ENCODE results near the gene ZNF878. TPM values are rescaled to one million over a fixed set of nuclear protein-coding genes. Genes with fewer than 3 reads are reported as not detected.

The ZNF878 gene
- total RNA-seq, 2 experiments from 2014 or later: 0.12 to 0.52 TPM

DNA sequence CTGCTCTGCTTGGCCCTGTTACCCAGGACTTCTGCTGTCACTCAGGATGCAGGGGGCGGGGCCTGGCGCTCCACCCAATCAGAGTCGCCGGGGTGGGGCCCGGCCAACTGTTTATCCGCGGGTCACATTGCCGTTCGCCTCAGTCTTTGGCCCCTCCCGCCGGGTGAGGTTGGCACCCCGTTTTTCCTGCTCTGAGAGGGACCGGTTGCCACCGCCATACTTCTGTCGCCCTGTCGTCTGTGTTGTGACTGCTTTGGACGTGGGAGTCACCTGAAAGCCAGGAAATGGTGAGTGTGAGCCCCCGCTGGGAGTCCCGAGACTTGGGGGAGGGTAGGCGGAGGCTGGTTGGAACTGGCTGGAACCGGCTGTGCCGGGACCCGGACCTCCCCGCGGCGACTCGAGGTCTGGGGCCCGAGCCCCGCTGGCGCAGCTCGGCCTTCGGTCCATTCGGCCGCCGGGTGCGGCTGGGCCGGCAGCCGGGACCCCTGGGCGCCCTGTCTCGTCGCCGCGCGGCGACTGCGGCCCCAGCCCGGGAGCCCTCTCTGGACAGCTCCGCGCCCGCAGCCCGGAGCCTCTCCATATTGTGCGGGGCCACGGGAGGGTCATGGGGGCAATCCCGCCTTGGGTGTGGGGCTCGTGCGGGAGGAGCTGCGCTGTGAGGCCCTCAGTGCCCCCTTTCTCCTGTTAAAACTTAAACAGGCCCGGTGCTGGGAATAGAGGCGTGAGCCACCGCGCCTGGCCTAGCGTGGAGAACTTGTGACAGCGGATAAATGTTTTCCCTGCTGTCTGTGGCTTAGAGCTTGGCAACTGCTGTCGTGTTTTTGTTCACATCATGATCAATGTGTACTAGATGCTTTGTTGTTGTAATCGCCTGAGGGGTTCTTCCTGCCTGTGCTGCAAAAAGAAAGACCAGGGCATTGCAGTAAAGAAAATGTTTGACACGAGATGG, 12.1 kb upstream of the ZNF878 start, which contains the start of gene ZNF844:
ZNF844 (plus strand) TSS at position 142 of the 949 bp plus-strand sequence; CDS start at position 285, 143 bp downstream.
- Mint-ChIP-seq H3K27ac (peak within 1 kb of the TSS; percentile 88), H3K9me3 (peaks cover 8% of the 10 kb centered on the region), H3K4me3 (peak within 1 kb of the TSS; percentile 78), H3K36me3 (ENCODE audit: low read depth) (peaks cover 6% of the 10 kb centered on the region), H3K27me3 (no peaks in the 10 kb centered on the region), H3K4me1 (peaks cover 10% of the 10 kb centered on the region)
- ChIA-PET CTCF (interaction anchor here (0.6 kb wide), 1 partner anchor 84 kb away, joined by 3 read pairs; no protein-coding TSS in a partner anchor), POLR2A (no interaction called here)
- DNase-seq: peak; percentile 69

- H3K9me3 Mint-ChIP-seq: peaks cover 3% of the 10 kb centered on the region
- H3K27me3 Mint-ChIP-seq: peaks cover 7% of the 10 kb centered on the region
- CTCF ChIA-PET: interaction anchor here (1.1 kb wide), 1 partner anchor 258 kb away, joined by 3 read pairs; no protein-coding TSS in a partner anchor
- peaks cover 3% of the 10 kb centered on the region for H3K36me3 Mint-ChIP-seq (ENCODE audit: low read depth)
- no peak overlapping the region for H3K4me3 Mint-ChIP-seq
- H3K27ac Mint-ChIP-seq: no peak overlapping the region
- peaks cover 18% of the 10 kb centered on the region for H3K4me1 Mint-ChIP-seq
- POLR2A ChIA-PET: no interaction called here
- no peak for DNase-seq
These were observed 3.0 kb upstream of the ZNF878 start for GRCh38 chr19:12055784-12056183.

DNA sequence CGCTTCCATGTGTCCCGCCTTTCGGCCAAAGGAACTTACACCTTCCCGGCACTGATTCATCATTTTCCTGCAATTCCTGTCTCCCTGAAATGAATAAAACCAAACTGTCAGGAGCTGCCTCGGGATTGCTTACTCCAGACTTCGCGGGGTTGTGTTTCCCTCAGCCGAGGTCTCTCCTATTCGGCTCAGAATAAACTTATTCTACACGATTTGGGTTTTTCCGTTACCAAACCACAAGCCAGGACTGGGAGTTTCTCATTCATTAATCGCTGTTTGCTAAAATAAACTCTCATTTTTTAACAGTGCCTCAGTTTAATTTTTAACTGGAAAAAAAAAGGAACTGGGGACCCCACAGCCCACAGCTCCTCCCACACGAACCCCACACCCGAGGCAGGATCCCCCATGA, 667 bp downstream of the ZNF878 start:
- Mint-ChIP-seq H3K27me3 (peaks cover 7% of the 10 kb centered on the region), H3K9me3 (peaks cover 13% of the 10 kb centered on the region), H3K4me3 (peak overlapping the region; percentile 68), H3K36me3 (ENCODE audit: low read depth) (peaks cover 9% of the 10 kb centered on the region), H3K27ac (no peak overlapping the region), H3K4me1 (peaks cover 14% of the 10 kb centered on the region)
- ChIA-PET POLR2A (interaction anchor here (0.6 kb wide), 1 partner anchor 444 kb away, joined by 5 read pairs; no protein-coding TSS in a partner anchor), CTCF (interaction anchor here (1.5 kb wide), 1 partner anchor 85 kb away, joined by 4 read pairs; no protein-coding TSS in a partner anchor)
- no peak for DNase-seq

- CTCF ChIA-PET: no interaction called here
- Mint-ChIP-seq H3K4me3 (no peak overlapping the region), H3K27me3 (peaks cover 6% of the 10 kb centered on the region), H3K4me1 (peaks cover 8% of the 10 kb centered on the region), H3K36me3 (ENCODE audit: low read depth) (peaks cover 29% of the 10 kb centered on the region), H3K9me3 (peaks cover 36% of the 10 kb centered on the region), H3K27ac (no peak overlapping the region)
- POLR2A ChIA-PET: no interaction called here
- DNase-seq: no peak
These were observed 4.9 kb downstream of the ZNF878 start for GRCh38 chr19:12047868-12048267.

- no peak overlapping the region for H3K27ac Mint-ChIP-seq
- no peak overlapping the region for H3K4me3 Mint-ChIP-seq
- CTCF ChIA-PET: no interaction called here
- peaks cover 40% of the 10 kb centered on the region for H3K9me3 Mint-ChIP-seq
- POLR2A ChIA-PET: no interaction called here
- DNase-seq: no peak
- no peaks in the 10 kb centered on the region for H3K4me1 Mint-ChIP-seq
- H3K27me3 Mint-ChIP-seq: no peaks in the 10 kb centered on the region
- peaks cover 31% of the 10 kb centered on the region for H3K36me3 Mint-ChIP-seq (ENCODE audit: low read depth)
These were observed 8.9 kb downstream of the ZNF878 start for GRCh38 chr19:12043752-12044422.

GRCh38 chr19:12042893-12043292, 9.9 kb downstream of the ZNF878 start:
- ChIA-PET CTCF (interaction anchor here (0.6 to 1.1 kb wide), 2 partner anchors 13 to 16 kb away, joined by 3 read pairs; no protein-coding TSS in a partner anchor), POLR2A (no interaction called here)
- Mint-ChIP-seq H3K4me3 (no peak overlapping the region), H3K27me3 (no peaks in the 10 kb centered on the region), H3K9me3 (peaks cover 39% of the 10 kb centered on the region), H3K36me3 (ENCODE audit: low read depth) (peaks cover 30% of the 10 kb centered on the region), H3K4me1 (no peaks in the 10 kb centered on the region), H3K27ac (no peak overlapping the region)
- DNase-seq: no peak

DNA sequence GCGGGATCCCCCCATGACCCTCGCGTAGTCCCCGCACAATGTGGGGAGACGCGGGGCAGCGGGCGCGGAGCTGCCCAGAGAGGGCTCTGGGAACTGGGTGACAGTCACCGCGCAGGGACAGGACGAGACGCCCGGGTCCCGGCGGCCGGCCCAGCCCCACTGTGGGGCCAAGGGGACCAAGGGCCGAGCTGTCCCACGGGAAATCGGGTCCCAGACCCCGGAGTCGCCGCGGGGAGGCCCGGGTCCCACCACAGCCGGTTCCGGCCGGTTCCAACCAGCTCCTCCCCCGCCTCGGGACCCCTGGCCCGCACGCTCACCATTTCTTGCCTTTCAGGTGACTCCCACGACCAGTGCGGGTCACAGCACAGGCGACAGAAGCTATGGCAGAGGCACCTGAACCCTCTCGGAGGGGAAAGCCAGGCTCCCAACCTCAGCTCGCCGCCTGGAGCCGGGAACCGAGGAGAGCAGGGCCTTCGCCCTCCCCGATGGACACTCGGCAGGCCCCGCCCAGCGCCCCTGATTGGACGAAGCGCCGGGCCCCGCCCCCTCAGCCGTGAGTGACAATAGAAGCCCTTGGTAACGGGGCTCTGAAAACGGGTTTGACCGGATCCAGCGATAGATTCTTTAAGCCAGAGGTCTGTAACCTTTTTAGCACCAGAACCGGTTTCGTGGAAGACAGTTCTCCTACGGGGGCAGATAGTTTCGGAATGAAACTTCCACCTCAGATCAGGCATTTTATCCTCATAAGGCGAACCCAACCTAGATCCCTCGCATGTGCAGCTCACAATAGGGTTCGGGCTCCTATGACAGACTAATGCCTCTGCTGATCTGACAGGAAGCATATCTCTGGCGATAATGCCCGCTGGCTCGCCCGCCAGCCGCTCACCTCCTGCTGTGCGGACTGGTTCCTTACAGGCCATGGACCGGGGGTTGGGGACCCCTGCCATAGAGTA, 17.3 kb downstream of the ZNF878 start, which contains the start of gene ZNF433:
ZNF433 (minus strand) TSS at position 460 of the 953 bp plus-strand sequence; CDS start at position 320, 140 bp downstream.
- peaks cover 15% of the 10 kb centered on the region for H3K36me3 Mint-ChIP-seq (ENCODE audit: low read depth)
- H3K4me3 Mint-ChIP-seq: peak within 1 kb of the TSS; percentile 78
- DNase-seq: peak; percentile 55
- no peaks in the 10 kb centered on the region for H3K27me3 Mint-ChIP-seq
- CTCF ChIA-PET: interaction anchor here (1.0 kb wide), 1 partner anchor 15 kb away, joined by 4 read pairs; no protein-coding TSS in a partner anchor
- H3K9me3 Mint-ChIP-seq: peaks cover 31% of the 10 kb centered on the region
- H3K4me1 Mint-ChIP-seq: peaks cover 10% of the 10 kb centered on the region
- POLR2A ChIA-PET: no interaction called here
- H3K27ac Mint-ChIP-seq: peak within 1 kb of the TSS; percentile 73

DNA sequence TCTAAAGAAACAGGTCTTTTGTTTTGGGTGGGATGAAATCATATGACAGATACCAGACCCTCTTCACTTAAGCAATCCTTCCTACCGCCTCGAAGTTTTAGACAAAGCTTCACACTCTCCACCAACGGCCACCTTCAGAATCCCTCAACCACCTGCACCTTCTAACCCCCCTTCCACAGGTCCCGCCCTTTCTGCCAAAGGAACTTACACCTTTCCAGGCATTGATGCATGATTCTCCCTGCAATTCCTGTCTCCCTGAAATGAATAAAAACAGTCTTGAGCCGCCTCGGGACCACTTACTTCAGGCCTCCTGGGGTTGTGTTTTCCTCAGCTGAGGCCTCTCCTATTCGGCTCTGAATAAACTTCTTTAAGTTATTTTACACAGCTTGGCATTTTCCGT, 18.1 kb downstream of the ZNF878 start:
- Mint-ChIP-seq H3K4me3 (peak overlapping the region; percentile 9), H3K9me3 (peaks cover 32% of the 10 kb centered on the region), H3K27ac (peak overlapping the region; percentile 21), H3K27me3 (no peaks in the 10 kb centered on the region), H3K4me1 (peaks cover 10% of the 10 kb centered on the region), H3K36me3 (ENCODE audit: low read depth) (peaks cover 15% of the 10 kb centered on the region)
- ChIA-PET CTCF (no interaction called here), POLR2A (no interaction called here)
- no peak for DNase-seq

DNA sequence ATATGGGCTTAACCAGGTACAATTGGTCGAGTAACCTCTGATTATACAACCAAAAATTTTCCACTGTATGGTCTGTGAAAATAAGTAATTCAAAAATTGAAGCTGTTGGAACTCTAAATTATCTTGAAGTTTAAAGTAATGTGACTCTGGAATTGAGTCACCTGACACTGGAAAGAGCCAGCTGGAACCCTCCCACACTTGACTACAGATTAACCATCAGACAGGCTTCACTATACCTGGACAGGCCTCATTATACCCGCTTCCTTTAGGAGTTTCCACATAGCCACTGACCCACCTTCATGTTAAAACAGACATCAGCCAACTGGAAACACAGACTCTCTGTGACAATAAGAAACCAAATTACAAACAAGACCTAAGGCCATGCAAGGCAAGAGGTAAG, 18.6 kb downstream of the ZNF878 start:
- CTCF ChIA-PET: no interaction called here

GRCh38 chr19:12015753-12016116, 37.0 kb downstream of the ZNF878 start:
- H3K4me1 Mint-ChIP-seq: no peaks in the 10 kb centered on the region
- ChIA-PET POLR2A (no interaction called here), CTCF (no interaction called here)
- H3K4me3 Mint-ChIP-seq: no peak overlapping the region
- H3K9me3 Mint-ChIP-seq: peaks cover 53% of the 10 kb centered on the region
- no peak for DNase-seq
- H3K27me3 Mint-ChIP-seq: no peaks in the 10 kb centered on the region
- peaks cover 65% of the 10 kb centered on the region for H3K36me3 Mint-ChIP-seq (ENCODE audit: low read depth)
- H3K27ac Mint-ChIP-seq: no peak overlapping the region

More for the DNA sequence above, 18.6 kb downstream of the ZNF878 start:
- no peak for DNase-seq
- POLR2A ChIA-PET: no interaction called here
- Mint-ChIP-seq H3K27ac (peak overlapping the region; percentile 21), H3K4me3 (no peak overlapping the region), H3K27me3 (no peaks in the 10 kb centered on the region), H3K36me3 (ENCODE audit: low read depth) (peaks cover 15% of the 10 kb centered on the region), H3K9me3 (peaks cover 32% of the 10 kb centered on the region), H3K4me1 (peaks cover 10% of the 10 kb centered on the region)

GRCh38 chr19:12015015-12015752, 37.6 kb downstream of the ZNF878 start:
- H3K27ac Mint-ChIP-seq: no peak overlapping the region
- peaks cover 50% of the 10 kb centered on the region for H3K9me3 Mint-ChIP-seq
- no peaks in the 10 kb centered on the region for H3K4me1 Mint-ChIP-seq
- H3K4me3 Mint-ChIP-seq: no peak overlapping the region
- H3K36me3 Mint-ChIP-seq (ENCODE audit: low read depth): peaks cover 66% of the 10 kb centered on the region
- H3K27me3 Mint-ChIP-seq: no peaks in the 10 kb centered on the region
- no peak for DNase-seq
- ChIA-PET CTCF (no interaction called here), POLR2A (no interaction called here)

Data from activated CD4-positive, alpha-beta T cell treated with anti-CD3 and anti-CD28 coated beads, Interleukin-2, amount 10 ng/mL, durations not matched to agents 7 days and 5 days (primary cell).